Mucosa of gallbladder (tissue), 1 donor: ENCODE results near the gene HJURP. TPM values are rescaled to one million over a fixed set of nuclear protein-coding genes. Genes with fewer than 3 reads are reported as not detected.

ENCODE experiments used
- DNase-seq: peaks from one replicate; pipeline ENCODE4 v3.0.0-alpha.2; 2020; ENCODE audit warnings: low spot score
- total RNA-seq: library from RNA; stranded (reverse); gene quantifications from one replicate; pipeline ENCODE4 v1.2.1, GENCODE V29; 2021
- donor health status: DM: no; HTN: no; CAD: no.

The HJURP gene
- total RNA-seq, 1 donor from 2014 or later = 1.9 TPM

- no peak for DNase-seq
Observed at GRCh38 chr2:233794128-233794658, 60.1 kb downstream of the HJURP start.

- DNase-seq = no peak
Observed at GRCh38 chr2:233793465-233794127, 60.7 kb downstream of the HJURP start.

- no peak for DNase-seq
Observed at GRCh38 chr2:233792720-233793119, 61.6 kb downstream of the HJURP start.

GRCh38 chr2:233791883-233792329, 62.4 kb downstream of the HJURP start:
- no peak for DNase-seq

GRCh38 chr2:233791151-233791882, 63.0 kb downstream of the HJURP start:
- DNase-seq = no peak

GRCh38 chr2:233789554-233789953, 64.8 kb downstream of the HJURP start:
- no peak for DNase-seq

Other genes with a start within 250 kb of the HJURP start
- 26.4 TPM for gene UGT1A8, start 236.9 kb downstream of the HJURP start, total RNA-seq
- gene UGT1A10, start 218.1 kb downstream of the HJURP start, total RNA-seq = 47.5 TPM
- gene UGT1A9, start 182.6 kb downstream of the HJURP start, total RNA-seq = 1.3 TPM
- gene UGT1A7, start 172.6 kb downstream of the HJURP start, total RNA-seq = 2.2 TPM
- 6.3 TPM for gene UGT1A6, start 161.6 kb downstream of the HJURP start, total RNA-seq
- 2.0 TPM for gene UGT1A5, start 141.6 kb downstream of the HJURP start, total RNA-seq
- 5.2 TPM for gene UGT1A4, start 135.8 kb downstream of the HJURP start, total RNA-seq
- gene UGT1A3, start 125.5 kb downstream of the HJURP start, total RNA-seq = 0.86 TPM
- gene UGT1A1, start 94.3 kb downstream of the HJURP start, total RNA-seq = 2.6 TPM
- gene MROH2A, start 76.2 kb downstream of the HJURP start, total RNA-seq = 1.2 TPM
- gene TRPM8, start 62.8 kb upstream of the HJURP start, total RNA-seq = 0.12 TPM
- gene SPP2, start 196.2 kb upstream of the HJURP start, total RNA-seq = not detected